Osteoblast (primary cell): Measurements from ENCODE around the gene PALB2. TPM values are rescaled to one million over a fixed set of nuclear protein-coding genes. Genes with fewer than 3 reads are reported as not detected.

Experiments
- DNase-seq: peaks from one replicate; pipeline ENCODE4 v3.0.0; 2011; ENCODE audit warnings: low spot score, mixed read lengths; ENCODE audit not compliant: insufficient read length; ENCODE audit errors: missing footprints
- H2AFZ ChIP-seq: 2 replicates; pipeline ENCODE4 v1.6.0; 2011; ENCODE audit warnings: mild to moderate bottlenecking, low read length
- H3K27ac ChIP-seq: 2 replicates; pipeline ENCODE4 v1.5.1; 2011; ENCODE audit warnings: mild to moderate bottlenecking, low read depth, low read length, moderate library complexity
- H3K27me3 ChIP-seq: 2 replicates; pipeline ENCODE4 v1.6.0; 2012; ENCODE audit warnings: mild to moderate bottlenecking, control low read depth, inconsistent platforms, low read length, moderate library complexity; ENCODE audit not compliant: insufficient read depth
- H3K36me3 ChIP-seq: 2 replicates; pipeline ENCODE4 v1.5.1; 2011; ENCODE audit warnings: mild to moderate bottlenecking, low read length, control low read depth, moderate library complexity; ENCODE audit not compliant: insufficient read depth
- H3K4me1 ChIP-seq: 2 replicates; pipeline ENCODE4 v1.5.1; 2011; ENCODE audit warnings: mild to moderate bottlenecking, low read length, control low read depth, moderate library complexity; ENCODE audit not compliant: insufficient read depth
- H3K4me2 ChIP-seq: 2 replicates; pipeline ENCODE4 v1.6.0; 2011; ENCODE audit warnings: mild to moderate bottlenecking, low read length; ENCODE audit not compliant: insufficient read depth
- H3K4me3 ChIP-seq: fragments of 200-600 bp; sonication (generic); 3 replicates; pipeline ENCODE4 v1.5.1; 2012; ENCODE audit warnings: mild to moderate bottlenecking, low read length, inconsistent platforms; ENCODE audit not compliant: insufficient read depth
- H3K79me2 ChIP-seq: 2 replicates; pipeline ENCODE4 v1.6.0; 2012; ENCODE audit warnings: mild to moderate bottlenecking, low read length, control low read depth, inconsistent platforms; ENCODE audit not compliant: insufficient read depth
- H3K9me3 ChIP-seq: 2 replicates; pipeline ENCODE4 v1.5.1; 2011; ENCODE audit warnings: low read depth, low read length, control low read depth
- H4K20me1 ChIP-seq: 2 replicates; pipeline ENCODE4 v1.6.0; 2012; ENCODE audit warnings: mild to moderate bottlenecking, low read length, control low read depth; ENCODE audit not compliant: insufficient read depth
- CTCF ChIP-seq: IDR thresholded peaks from 2 replicates; pipeline ENCODE4 v1.5.1; 2011; ENCODE audit warnings: mild to moderate bottlenecking, low read depth, low read length, moderate library complexity; ENCODE audit errors: extremely low read depth
- total RNA-seq: library from RNA; depleted of rRNA; stranded (reverse); fragments of >200 nt; gene quantifications from 2 replicates; pipeline ENCODE4 v1.2.3, GENCODE V29; 2012

Gene PALB2
- total RNA-seq, 1 donor = 14.8 TPM

- Histone ChIP-seq H2AFZ (no peak overlapping the region), H3K36me3 (peaks cover 44% of the 10 kb centered on the region), H4K20me1 (no peaks in the 10 kb centered on the region), H3K9me3 (no peaks in the 10 kb centered on the region), H3K79me2 (peaks cover 4% of the 10 kb centered on the region), H3K4me1 (no peaks in the 10 kb centered on the region), H3K27ac (no peak overlapping the region), H3K27me3 (no peaks in the 10 kb centered on the region), H3K4me2 (no peak overlapping the region), H3K4me3 (no peak overlapping the region)
- no peak for TF ChIP-seq CTCF
- no peak for DNase-seq
Measured at GRCh38 chr16:23580391-23580790, 60.7 kb downstream of the PALB2 start.

- no peaks in the 10 kb centered on the region for H3K79me2 ChIP-seq
- no peak for TF ChIP-seq CTCF
- H3K27me3 ChIP-seq = no peaks in the 10 kb centered on the region
Measured at GRCh38 chr16:23579371-23579770, 61.7 kb downstream of the PALB2 start.

GRCh38 chr16:23578101-23578830, 62.8 kb downstream of the PALB2 start:
- Histone ChIP-seq H3K4me2 (no peak overlapping the region), H3K27me3 (no peaks in the 10 kb centered on the region), H3K4me3 (no peak overlapping the region), H4K20me1 (peaks cover 2% of the 10 kb centered on the region), H3K36me3 (peaks cover 45% of the 10 kb centered on the region), H3K27ac (no peak overlapping the region), H3K79me2 (no peaks in the 10 kb centered on the region), H3K9me3 (no peaks in the 10 kb centered on the region), H2AFZ (no peak overlapping the region), H3K4me1 (no peaks in the 10 kb centered on the region)
- no peak for TF ChIP-seq CTCF
- no peak for DNase-seq

More at GRCh38 chr16:23579371-23579770, 61.7 kb downstream of the PALB2 start:
- no peak overlapping the region for H2AFZ ChIP-seq
- H3K4me1 ChIP-seq = no peaks in the 10 kb centered on the region
- no peak for DNase-seq
- peaks cover 1% of the 10 kb centered on the region for H4K20me1 ChIP-seq
- H3K36me3 ChIP-seq = peaks cover 36% of the 10 kb centered on the region
- H3K27ac ChIP-seq = no peak overlapping the region
- no peak overlapping the region for H3K4me2 ChIP-seq
- H3K4me3 ChIP-seq = no peak overlapping the region
- no peaks in the 10 kb centered on the region for H3K9me3 ChIP-seq

- no peak for TF ChIP-seq CTCF
- Histone ChIP-seq H3K36me3 (peaks cover 52% of the 10 kb centered on the region), H3K27me3 (no peaks in the 10 kb centered on the region), H3K4me1 (no peaks in the 10 kb centered on the region), H3K79me2 (no peaks in the 10 kb centered on the region), H3K4me2 (no peak overlapping the region), H4K20me1 (peaks cover 2% of the 10 kb centered on the region), H3K27ac (no peak overlapping the region), H3K9me3 (no peaks in the 10 kb centered on the region), H2AFZ (no peak overlapping the region), H3K4me3 (no peak overlapping the region)
- DNase-seq = no peak
Measured at GRCh38 chr16:23577493-23577892, 63.6 kb downstream of the PALB2 start.
